Gastrocnemius medialis (tissue), 4 donors: ENCODE measurements around the gene TWF2. TPM values are rescaled to one million over a fixed set of nuclear protein-coding genes. Genes with fewer than 3 reads are reported as not detected.

ENCODE experiments used
- ATAC-seq, 2 donors: fragments of 150-250 bp; one replicate each; pipeline ENCODE4 v1.9.1; 2016
- DNase-seq, 2 donors: peaks; one replicate each; pipeline ENCODE4 v3.0.0-alpha.2; 2019
- H3K27ac ChIP-seq, 4 donors: fragments of 200-600 bp; sonication (generic); 1 replicate in 1 of 4; 2 replicates in 3 of 4; pipeline ENCODE4 v1.5.1; 2016 to 2018; ENCODE audit warnings: mild to moderate bottlenecking in 2 of 4, moderate library complexity in 1 of 4
- H3K27me3 ChIP-seq, 3 donors: fragments of 200-600 bp; sonication (generic) in 2 of 3; 1 replicate in 1 of 3; 2 replicates in 2 of 3; pipeline versions ENCODE4 v1.5.1 to v1.6.0; 2016 to 2019; ENCODE audit warnings: mild to moderate bottlenecking in 1 of 3, moderate library complexity in 1 of 3
- H3K36me3 ChIP-seq, 2 donors: fragments of 200-600 bp; sonication (generic) in 1 of 2; one replicate each; pipeline ENCODE4 v1.5.1; 2017 to 2018
- H3K4me1 ChIP-seq, 2 donors: fragments of 200-600 bp; sonication (generic) in 1 of 2; one replicate each; pipeline ENCODE4 v1.5.1; 2016 to 2017; ENCODE audit warnings: mild to moderate bottlenecking in 2 of 2
- H3K4me3 ChIP-seq, 4 donors: fragments of 200-600 bp; sonication (generic) in 3 of 4; 1 replicate in 1 of 4; 2 replicates in 3 of 4; pipeline ENCODE4 v1.5.1; 2016 to 2019; ENCODE audit warnings: mild to moderate bottlenecking in 2 of 4
- H3K9me3 ChIP-seq, 3 donors: fragments of 200-600 bp; sonication (generic) in 2 of 3; 1 replicate in 1 of 3; 2 replicates in 2 of 3; pipeline ENCODE4 v1.5.1; 2016 to 2019
- POLR2A ChIP-seq, 2 donors: fragments of 450-650 bp; IDR thresholded peaks; one replicate each; pipeline ENCODE4 v1.6.1; 2017; ENCODE audit warnings: antibody characterized with exemption in 2 of 2, mild to moderate bottlenecking in 2 of 2, moderate library complexity in 2 of 2
- in situ Hi-C, 4 donors: fragments of 200-750 bp; cut with MboI; loops; one replicate each; pipeline versions ENCODE4 v1.15.0 to v1.8.0; 2017; ENCODE audit warnings: low sequenced_read_pairs in 4 of 4
- intact Hi-C: fragments of 100-400 bp; cut with DNase I; formaldehyde crosslinking; loops from one replicate; pipeline ENCODE4 v1.15.1; 2023; ENCODE audit warnings: low total_unique reads
- total RNA-seq, 4 donors: library from RNA; depleted of rRNA; stranded (reverse); fragments of >200 nt; gene quantifications; one replicate each; pipeline versions ENCODE4 v1.1.0 to v1.2.3, GENCODE V29; 2016
- TF ChIP-seq, protein P1 (sequence below), 5 experiments: fragments of 450-650 bp in 3 of 5; fragments of 200-600 bp in 2 of 5; sonication (generic) in 2 of 5; IDR thresholded peaks in 4 of 5; conservative IDR thresholded peaks in 1 of 5; 1 replicate in 4 of 5; 2 replicates in 1 of 5; pipeline ENCODE4 v1.5.1; 2016 to 2019; ENCODE audit warnings: antibody characterized with exemption in 5 of 5, mild to moderate bottlenecking in 3 of 5, moderate library complexity in 3 of 5

The TWF2 gene
- total RNA-seq, 4 donors from 2014 or later: 99.2 to 222 (median 168) TPM

GRCh38 chr3:52262447-52262846 is 23.5 kb upstream of the TWF2 start:
- intact Hi-C loops: no loop called here
- Histone ChIP-seq H3K4me3 (no peak overlapping the region), H3K36me3 (peaks cover 13 to 96% of the 10 kb centered on the region in 2 donors), H3K27me3 (no peaks in the 10 kb centered on the region), H3K4me1 (no peaks in the 10 kb centered on the region), H3K27ac (peak overlapping the region in 2 of 4 donors; percentile 1 to 21), H3K9me3 (no peaks in the 10 kb centered on the region)
- DNase-seq: no peak
- TF ChIP-seq, protein P1, sequence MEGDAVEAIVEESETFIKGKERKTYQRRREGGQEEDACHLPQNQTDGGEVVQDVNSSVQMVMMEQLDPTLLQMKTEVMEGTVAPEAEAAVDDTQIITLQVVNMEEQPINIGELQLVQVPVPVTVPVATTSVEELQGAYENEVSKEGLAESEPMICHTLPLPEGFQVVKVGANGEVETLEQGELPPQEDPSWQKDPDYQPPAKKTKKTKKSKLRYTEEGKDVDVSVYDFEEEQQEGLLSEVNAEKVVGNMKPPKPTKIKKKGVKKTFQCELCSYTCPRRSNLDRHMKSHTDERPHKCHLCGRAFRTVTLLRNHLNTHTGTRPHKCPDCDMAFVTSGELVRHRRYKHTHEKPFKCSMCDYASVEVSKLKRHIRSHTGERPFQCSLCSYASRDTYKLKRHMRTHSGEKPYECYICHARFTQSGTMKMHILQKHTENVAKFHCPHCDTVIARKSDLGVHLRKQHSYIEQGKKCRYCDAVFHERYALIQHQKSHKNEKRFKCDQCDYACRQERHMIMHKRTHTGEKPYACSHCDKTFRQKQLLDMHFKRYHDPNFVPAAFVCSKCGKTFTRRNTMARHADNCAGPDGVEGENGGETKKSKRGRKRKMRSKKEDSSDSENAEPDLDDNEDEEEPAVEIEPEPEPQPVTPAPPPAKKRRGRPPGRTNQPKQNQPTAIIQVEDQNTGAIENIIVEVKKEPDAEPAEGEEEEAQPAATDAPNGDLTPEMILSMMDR (IDR thresholded peaks at IDR 0.05 in 4 of 5, conservative IDR thresholded peaks at IDR 0.05 in 1 of 5): no peak
- no peak for TF ChIP-seq POLR2A (IDR thresholded peaks at IDR 0.05)
- no peak for ATAC-seq
- in situ Hi-C loops: no loop called here

DNA sequence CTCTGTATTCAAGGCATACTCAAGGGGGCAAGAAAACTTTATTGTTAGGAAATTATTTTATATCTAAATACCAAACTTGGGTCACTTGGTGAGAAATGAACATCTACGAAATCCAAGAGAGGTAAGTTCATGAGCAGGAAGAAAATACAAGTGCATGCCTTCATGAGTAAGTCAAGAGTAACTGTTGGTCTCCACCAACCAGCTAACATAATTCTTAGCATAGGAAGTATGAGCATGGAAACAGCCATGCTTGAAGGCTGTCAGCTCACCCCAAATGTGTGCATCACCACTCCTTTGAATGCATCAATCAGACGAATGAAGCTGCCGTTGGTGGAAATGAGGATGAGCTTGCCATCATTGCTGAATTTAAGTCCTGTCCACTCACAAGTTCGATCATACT is 20.5 kb upstream of the TWF2 start:
- Histone ChIP-seq H3K27me3 (no peaks in the 10 kb centered on the region), H3K4me3 (no peak overlapping the region), H3K36me3 (peaks cover 13 to 99% of the 10 kb centered on the region in 2 donors), H3K9me3 (no peaks in the 10 kb centered on the region), H3K4me1 (no peaks in the 10 kb centered on the region), H3K27ac (no peak overlapping the region)
- TF ChIP-seq, protein P1 (IDR thresholded peaks at IDR 0.05 in 4 of 5, conservative IDR thresholded peaks at IDR 0.05 in 1 of 5): no peak
- TF ChIP-seq POLR2A (IDR thresholded peaks at IDR 0.05): no peak
- ATAC-seq: no peak
- intact Hi-C loops (no loop called here), in situ Hi-C loops (no loop called here)
- DNase-seq: no peak

- no peaks in the 10 kb centered on the region for H3K27me3 ChIP-seq
- in situ Hi-C loops (no loop called here), intact Hi-C loops (no loop called here)
- H3K27ac ChIP-seq: no peak overlapping the region
- no peak overlapping the region for H3K4me3 ChIP-seq
- DNase-seq (no peak), ATAC-seq (no peak)
- H3K4me1 ChIP-seq: no peaks in the 10 kb centered on the region
- peaks cover 13 to 99% of the 10 kb centered on the region in 2 donors for H3K36me3 ChIP-seq
- no peaks in the 10 kb centered on the region for H3K9me3 ChIP-seq
- TF ChIP-seq, protein P1 (IDR thresholded peaks at IDR 0.05 in 4 of 5, conservative IDR thresholded peaks at IDR 0.05 in 1 of 5): no peak
- no peak for TF ChIP-seq POLR2A (IDR thresholded peaks at IDR 0.05)
Measured at GRCh38 chr3:52259035-52259434, 20.1 kb upstream of the TWF2 start.

GRCh38 chr3:52257911-52258310 is 19.0 kb upstream of the TWF2 start:
- ATAC-seq (no peak), DNase-seq (no peak)
- in situ Hi-C loops: no loop called here
- no peaks in the 10 kb centered on the region for H3K9me3 ChIP-seq
- peaks cover 13 to 99% of the 10 kb centered on the region in 2 donors for H3K36me3 ChIP-seq
- intact Hi-C loops: no loop called here
- no peak overlapping the region for H3K27ac ChIP-seq
- H3K4me1 ChIP-seq: no peaks in the 10 kb centered on the region
- TF ChIP-seq POLR2A (IDR thresholded peaks at IDR 0.05): no peak
- TF ChIP-seq, protein P1 (IDR thresholded peaks at IDR 0.05 in 4 of 5, conservative IDR thresholded peaks at IDR 0.05 in 1 of 5): no peak
- H3K4me3 ChIP-seq: no peak overlapping the region
- no peaks in the 10 kb centered on the region for H3K27me3 ChIP-seq

DNA sequence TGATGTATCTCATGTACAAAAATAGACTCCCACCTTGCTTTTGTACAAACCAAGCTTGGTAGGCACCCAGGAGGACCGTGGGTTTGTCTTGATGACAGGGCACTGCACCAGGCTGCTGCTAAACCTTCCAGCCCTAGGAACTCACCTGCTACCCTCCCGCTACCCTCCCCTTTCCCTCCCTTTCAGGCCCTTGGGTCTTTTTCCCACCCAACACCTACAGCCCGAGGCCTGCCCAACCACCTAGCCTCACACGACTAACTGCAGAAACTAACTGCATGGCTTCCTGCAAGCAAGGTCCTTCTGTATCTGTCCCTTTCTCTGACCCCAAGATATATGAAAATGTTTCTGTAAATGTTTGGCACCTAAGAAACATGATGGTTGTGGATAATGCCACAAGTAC is 17.7 kb upstream of the TWF2 start:
- no peak overlapping the region for H3K27ac ChIP-seq
- TF ChIP-seq, protein P1 (IDR thresholded peaks at IDR 0.05 in 4 of 5, conservative IDR thresholded peaks at IDR 0.05 in 1 of 5): no peak
- no peak for TF ChIP-seq POLR2A (IDR thresholded peaks at IDR 0.05)
- intact Hi-C loops: no loop called here
- DNase-seq (no peak), ATAC-seq (no peak)
- in situ Hi-C loops: no loop called here
- no peak overlapping the region for H3K4me3 ChIP-seq
- no peaks in the 10 kb centered on the region for H3K27me3 ChIP-seq
- no peaks in the 10 kb centered on the region for H3K9me3 ChIP-seq
- peaks cover 13 to 99% of the 10 kb centered on the region in 2 donors for H3K36me3 ChIP-seq
- peaks cover 4 to 6% of the 10 kb centered on the region in 2 donors for H3K4me1 ChIP-seq
